ENCODE results near the gene MED9. TPM values are rescaled to one million over a fixed set of nuclear protein-coding genes. Genes with fewer than 3 reads are reported as not detected.

Gene MED9
- total and polyA plus RNA-seq, 2 of the 8 experiments (the other 6 are each of a cell fraction or from before 2014, with no cell fraction given) = 15.8 to 19.7 TPM

GRCh38 chr17:17484451-17484899 is 7.7 kb downstream of the MED9 start (continued):
- no peak for TF ChIP-seq CHD7 (IDR thresholded peaks at IDR 0.05; ENCODE audit: insufficient replicate concordance, low read length)
- no peak for TF ChIP-seq SRF (IDR thresholded peaks at IDR 0.05; ENCODE audit: low read depth, low read length)
- no peak for TF ChIP-seq HDAC6 (IDR thresholded peaks at IDR 0.05; ENCODE audit: low read depth, low read length)
- TF ChIP-seq MAFK (IDR thresholded peaks at IDR 0.05; ENCODE audit: low read depth, low read length) = no peak
